NT2/D1 (cell line): ENCODE results near the gene CAMK2D.

Source experiments
- YY1 ChIP-seq: IDR thresholded peaks from 2 replicates; pipeline ENCODE4 v1.6.1; 2011; ENCODE audit not compliant: insufficient read length, insufficient read depth
- ZNF274 ChIP-seq: IDR thresholded peaks from 2 replicates; pipeline ENCODE4 v1.6.1; 2011; ENCODE audit warnings: mild to moderate bottlenecking, low read depth, low read length

DNA sequence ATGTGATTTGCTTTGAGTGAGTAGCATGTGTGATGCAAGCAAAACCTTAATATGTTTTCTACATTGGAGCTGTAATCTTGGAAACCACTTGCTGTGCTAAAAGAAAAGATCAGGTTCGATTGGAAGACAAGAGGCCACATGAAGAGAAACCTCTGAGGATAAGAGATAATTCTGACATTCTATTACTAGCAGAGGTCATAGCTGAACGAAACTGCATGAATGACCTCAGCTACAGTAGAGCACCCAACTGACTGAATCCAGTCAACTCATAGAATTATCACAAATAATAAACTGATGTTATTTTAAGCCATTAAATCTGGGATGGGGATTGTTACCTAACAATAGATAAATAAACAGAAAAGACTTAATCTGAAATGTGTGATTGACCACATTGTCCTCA lies 147.1 kb downstream of the CAMK2D start:
- no peak for TF ChIP-seq YY1
- no peak for TF ChIP-seq ZNF274
